MCF 10A (cell line): ENCODE data around the gene KNDC1. TPM values are rescaled to one million over a fixed set of nuclear protein-coding genes. Genes with fewer than 3 reads are reported as not detected.

Experiments used
- BruUV-seq: library from RNA; stranded (reverse); fragments of 400-500 nt; replicated peaks from 2 replicates; lab custom pipeline; 2021; lab: Mats Ljungman, UMichigan
- CTCF ChIA-PET: fragments of 300-600 bp; sonication (Branson Sonifier 250); formaldehyde crosslinking; extraction: SDS; loops from one replicate; lab custom pipeline; 2021; ENCODE audit warnings: antibody characterized with exemption, inconsistent platforms; lab: Yijun Ruan, JAX
- POLR2A ChIA-PET: fragments of 300-600, 350-650 bp; sonication (Branson Sonifier 250); formaldehyde crosslinking; extraction: SDS; loops from one replicate; lab custom pipeline; 2020; ENCODE audit warnings: antibody characterized with exemption, inconsistent platforms; lab: Yijun Ruan, JAX
- DNase-seq: peaks from one replicate; pipeline ENCODE4 v3.0.0-alpha.2; 2018; ENCODE audit not compliant: unreplicated experiment
- H3K27ac Mint-ChIP-seq: one replicate; pipeline ENCODE4 v1.8.0; 2022; ENCODE audit warnings: mild to moderate bottlenecking, low read depth, mixed read lengths; ENCODE audit not compliant: unreplicated experiment
- H3K27me3 Mint-ChIP-seq: one replicate; pipeline ENCODE4 v1.8.0; 2022; ENCODE audit warnings: mixed read lengths; ENCODE audit not compliant: insufficient read depth, unreplicated experiment
- H3K36me3 Mint-ChIP-seq: one replicate; pipeline ENCODE4 v1.8.0; 2022; ENCODE audit warnings: mild to moderate bottlenecking, moderate library complexity, mixed read lengths; ENCODE audit not compliant: insufficient read depth, unreplicated experiment
- H3K4me1 Mint-ChIP-seq: one replicate; pipeline ENCODE4 v1.8.0; 2022; ENCODE audit warnings: mixed read lengths; ENCODE audit not compliant: insufficient read depth, unreplicated experiment
- H3K4me3 Mint-ChIP-seq: one replicate; pipeline ENCODE4 v1.8.0; 2022; ENCODE audit warnings: mild to moderate bottlenecking, moderate library complexity, mixed read lengths; ENCODE audit not compliant: unreplicated experiment
- H3K9me3 Mint-ChIP-seq: one replicate; pipeline ENCODE4 v1.8.0; 2022; ENCODE audit warnings: mixed read lengths; ENCODE audit not compliant: unreplicated experiment
- intact Hi-C: fragments of 100-400 bp; cut with micrococcal nuclease; formaldehyde crosslinking; loops from 2 replicates; pipeline ENCODE4 v1.14.1; 2022
- total RNA-seq: library from RNA; stranded (reverse); gene quantifications from 2 replicates; pipeline ENCODE4 v1.2.3, GENCODE V29; 2022
- TF ChIP-seq, protein P1 (sequence below): fragments of 200-600 bp; IDR thresholded peaks from one replicate; pipeline ENCODE4 v1.8.0; 2022; ENCODE audit warnings: antibody characterized with exemption, mild to moderate bottlenecking; ENCODE audit not compliant: unreplicated experiment

Gene KNDC1
- total RNA-seq, 1 experiment from 2014 or later = 2.1 TPM

DNA sequence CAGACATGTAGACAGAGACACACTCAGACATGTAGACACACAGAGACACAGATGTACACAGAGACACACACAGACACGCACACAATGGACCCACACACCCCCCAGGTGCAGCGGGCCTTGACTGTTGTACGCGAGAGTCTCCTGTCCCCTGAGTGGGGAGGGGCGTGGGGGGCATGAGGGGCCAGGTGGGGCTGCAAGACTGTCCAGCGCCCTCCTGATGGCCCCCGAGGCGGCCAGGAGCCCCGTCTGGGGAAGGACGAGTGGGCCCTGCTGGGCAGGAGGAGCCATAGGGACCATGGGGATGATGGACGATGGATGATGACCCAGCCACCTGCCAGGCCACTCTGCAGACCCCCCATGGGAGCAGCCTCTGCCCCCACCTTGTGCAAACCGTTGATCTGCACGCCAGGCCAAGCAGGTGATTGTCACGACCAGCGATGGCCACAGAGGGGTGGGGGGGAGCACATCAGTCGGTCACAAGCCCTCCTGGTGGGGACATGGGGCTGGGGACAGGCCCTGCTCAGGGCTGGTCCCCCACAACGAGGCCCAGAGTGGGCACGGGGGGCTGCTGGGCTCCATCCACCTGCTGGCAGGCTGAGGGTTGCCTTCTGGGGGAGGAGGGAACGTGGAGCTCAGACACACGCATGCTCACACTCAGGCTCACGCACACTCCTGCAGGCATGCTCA is 89.2 kb downstream of the KNDC1 start:
- H3K27ac Mint-ChIP-seq = no peak overlapping the region
- DNase-seq = no peak
- POLR2A ChIA-PET = no interaction called here
- intact Hi-C loops = no loop called here
- peaks cover 14% of the 10 kb centered on the region for H3K27me3 Mint-ChIP-seq
- H3K9me3 Mint-ChIP-seq = no peaks in the 10 kb centered on the region
- BruUV-seq = no TSS peak
- H3K4me3 Mint-ChIP-seq = no peak overlapping the region
- CTCF ChIA-PET = no interaction called here
- no peaks in the 10 kb centered on the region for H3K4me1 Mint-ChIP-seq
- TF ChIP-seq, protein P1, sequence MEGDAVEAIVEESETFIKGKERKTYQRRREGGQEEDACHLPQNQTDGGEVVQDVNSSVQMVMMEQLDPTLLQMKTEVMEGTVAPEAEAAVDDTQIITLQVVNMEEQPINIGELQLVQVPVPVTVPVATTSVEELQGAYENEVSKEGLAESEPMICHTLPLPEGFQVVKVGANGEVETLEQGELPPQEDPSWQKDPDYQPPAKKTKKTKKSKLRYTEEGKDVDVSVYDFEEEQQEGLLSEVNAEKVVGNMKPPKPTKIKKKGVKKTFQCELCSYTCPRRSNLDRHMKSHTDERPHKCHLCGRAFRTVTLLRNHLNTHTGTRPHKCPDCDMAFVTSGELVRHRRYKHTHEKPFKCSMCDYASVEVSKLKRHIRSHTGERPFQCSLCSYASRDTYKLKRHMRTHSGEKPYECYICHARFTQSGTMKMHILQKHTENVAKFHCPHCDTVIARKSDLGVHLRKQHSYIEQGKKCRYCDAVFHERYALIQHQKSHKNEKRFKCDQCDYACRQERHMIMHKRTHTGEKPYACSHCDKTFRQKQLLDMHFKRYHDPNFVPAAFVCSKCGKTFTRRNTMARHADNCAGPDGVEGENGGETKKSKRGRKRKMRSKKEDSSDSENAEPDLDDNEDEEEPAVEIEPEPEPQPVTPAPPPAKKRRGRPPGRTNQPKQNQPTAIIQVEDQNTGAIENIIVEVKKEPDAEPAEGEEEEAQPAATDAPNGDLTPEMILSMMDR = no peak
- H3K36me3 Mint-ChIP-seq = no peaks in the 10 kb centered on the region

DNA sequence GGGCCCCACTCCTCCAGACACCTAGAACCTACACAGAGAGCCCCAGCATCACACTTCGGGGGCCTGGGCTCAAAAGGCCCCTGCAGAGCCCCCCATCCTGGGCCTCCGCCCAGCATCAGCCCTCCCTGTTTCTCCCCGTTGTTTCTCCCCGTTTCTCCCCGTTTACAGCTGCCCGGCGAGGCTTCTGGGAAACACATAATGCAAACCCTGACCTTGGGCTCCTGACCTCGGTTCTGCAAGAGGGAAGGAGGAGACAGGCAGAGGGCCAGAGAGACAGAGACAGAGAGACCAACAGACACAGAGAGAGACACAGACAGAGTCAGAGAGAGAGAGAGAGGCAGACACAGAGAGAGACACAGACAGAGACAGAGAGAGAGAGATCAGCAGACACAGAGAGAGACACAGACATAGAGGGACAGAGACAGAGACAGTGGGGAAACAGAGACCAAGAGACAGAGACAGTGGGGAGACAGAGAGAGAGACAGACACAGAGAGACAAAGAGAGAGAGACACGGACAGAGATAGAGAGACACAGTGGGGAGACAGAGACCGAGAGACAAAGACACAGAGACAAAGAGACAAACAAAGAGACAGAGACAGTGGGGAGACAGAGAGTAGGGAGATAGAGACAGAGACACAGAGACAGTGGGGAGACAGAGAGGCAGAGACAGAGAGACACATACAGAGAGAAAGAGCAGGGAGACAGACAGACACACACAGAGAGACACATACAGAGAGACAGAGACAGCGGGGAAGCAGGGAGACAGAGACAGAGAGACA is 90.1 kb downstream of the KNDC1 start:
- Mint-ChIP-seq H3K4me3 (no peak overlapping the region), H3K36me3 (no peaks in the 10 kb centered on the region), H3K4me1 (no peaks in the 10 kb centered on the region), H3K27me3 (peaks cover 14% of the 10 kb centered on the region), H3K9me3 (no peaks in the 10 kb centered on the region), H3K27ac (no peak overlapping the region)
- POLR2A ChIA-PET = no interaction called here
- CTCF ChIA-PET = no interaction called here
- TF ChIP-seq, protein P1 = no peak
- no TSS peak for BruUV-seq
- intact Hi-C loops = no loop called here
- no peak for DNase-seq

DNA sequence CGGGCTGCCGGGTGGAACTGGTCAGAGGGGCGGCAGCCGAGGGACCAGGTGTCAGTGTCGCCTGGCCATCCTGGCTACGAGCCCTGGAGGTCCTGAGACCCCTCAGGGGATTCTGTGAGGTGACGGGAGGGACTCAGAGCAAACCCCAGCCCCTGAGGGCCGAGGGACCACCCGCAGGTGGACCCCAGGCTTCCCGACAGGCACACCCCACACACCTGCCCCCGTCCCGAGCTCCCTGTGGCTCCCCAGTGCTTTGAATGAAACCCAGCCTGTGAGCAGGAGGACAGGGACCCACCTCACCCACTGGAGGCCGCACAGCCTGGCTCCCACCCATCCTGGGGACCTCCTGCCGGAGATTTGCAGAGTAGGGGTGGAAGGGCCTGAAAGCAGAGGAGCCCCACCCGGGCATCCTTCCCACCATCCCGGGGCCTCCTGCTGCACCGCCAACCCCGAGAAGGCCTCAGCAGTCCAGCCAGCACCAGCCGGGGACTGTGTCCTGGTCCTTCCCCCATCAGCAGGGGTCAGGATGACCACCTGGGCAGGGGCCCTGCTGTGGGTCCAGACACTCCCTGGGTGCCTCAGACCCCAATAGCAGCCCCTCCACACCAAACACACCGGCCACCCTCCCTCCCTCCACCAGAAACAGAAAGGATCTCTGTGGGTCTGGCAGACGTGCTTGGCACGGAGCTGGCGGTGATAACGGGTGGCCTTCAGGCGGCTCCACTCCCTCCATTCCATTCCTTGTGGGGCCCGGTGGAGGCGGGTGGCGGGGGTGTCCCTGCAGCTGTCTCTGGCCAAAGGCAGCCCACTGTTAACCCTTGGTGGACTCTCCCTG is 91.6 kb downstream of the KNDC1 start:
- BruUV-seq = no TSS peak
- Mint-ChIP-seq H3K27me3 (peaks cover 14% of the 10 kb centered on the region), H3K36me3 (no peaks in the 10 kb centered on the region), H3K4me3 (no peak overlapping the region), H3K27ac (no peak overlapping the region), H3K4me1 (no peaks in the 10 kb centered on the region), H3K9me3 (no peaks in the 10 kb centered on the region)
- no peak for DNase-seq
- TF ChIP-seq, protein P1 = no peak
- intact Hi-C loops = no loop called here
- CTCF ChIA-PET = no interaction called here
- POLR2A ChIA-PET = no interaction called here

DNA sequence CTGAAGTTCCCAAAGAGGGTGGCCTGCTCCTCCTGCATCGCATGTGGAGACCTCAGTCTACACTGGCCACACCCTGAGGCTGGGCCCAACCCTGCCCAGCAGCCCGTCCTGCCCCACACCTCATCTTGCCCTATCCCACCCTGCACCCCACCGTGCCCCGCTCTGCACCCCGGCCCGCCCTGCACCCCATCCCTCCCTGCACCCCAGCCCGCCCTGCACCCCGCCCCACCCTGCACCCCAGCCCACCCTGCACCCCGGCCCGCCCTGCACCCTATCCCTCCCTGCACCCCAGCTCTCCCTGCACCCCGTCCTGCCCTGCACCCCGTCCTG is 92.2 kb downstream of the KNDC1 start:
- Mint-ChIP-seq H3K27me3 (peaks cover 14% of the 10 kb centered on the region), H3K27ac (no peak overlapping the region), H3K4me1 (peaks cover under 1% of the 10 kb centered on the region), H3K36me3 (no peaks in the 10 kb centered on the region), H3K4me3 (no peak overlapping the region), H3K9me3 (no peaks in the 10 kb centered on the region)
- TF ChIP-seq, protein P1 = no peak
- no peak for DNase-seq
- ChIA-PET POLR2A (no interaction called here), CTCF (no interaction called here)
- BruUV-seq = no TSS peak
- intact Hi-C loops = no loop called here
